GM12878 (cell line): ENCODE results near the gene ZBTB16. TPM values are rescaled to one million over a fixed set of nuclear protein-coding genes. Genes with fewer than 3 reads are reported as not detected.

ENCODE experiments used
- ATAC-seq: fragments of 200-7000 bp; cut with Tn5 transposase; 3 replicates; pipeline ENCODE4 v1.9.1; 2020; ENCODE audit warnings: mild to moderate bottlenecking, moderate library complexity
- BruUV-seq: library from RNA; stranded (reverse); fragments of 400-500 nt; replicated peaks from 2 replicates; lab custom pipeline; 2021; lab: Mats Ljungman, UMichigan
- CTCF ChIA-PET: fragments of 300-600 bp; sonication (Branson Sonifier 250); formaldehyde crosslinking; extraction: SDS; loops from one replicate; lab custom pipeline; 2021; ENCODE audit warnings: inconsistent platforms; lab: Yijun Ruan, JAX
- POLR2A ChIA-PET: fragments of 350-600 bp; formaldehyde crosslinking; extraction: SDS; loops from one replicate; lab custom pipeline; 2021; ENCODE audit warnings: inconsistent platforms; lab: Charles Lee
- RAD21 ChIA-PET: fragments of 300-600 bp; sonication (Branson Sonifier 250); formaldehyde crosslinking; loops from one replicate; lab custom pipeline; 2023; ENCODE audit warnings: antibody characterized with exemption; ENCODE audit not compliant: unreplicated experiment; lab: Charles Lee
- SMC1A ChIA-PET: fragments of 300-600 bp; sonication (Branson Sonifier 250); formaldehyde crosslinking; loops from one replicate; lab custom pipeline; 2023; ENCODE audit not compliant: unreplicated experiment, uncharacterized antibody; lab: Charles Lee
- DNase-seq: peaks from one replicate; pipeline ENCODE4 v3.0.0-alpha.2; 2011; ENCODE audit warnings: low read depth, low spot score
- FAIRE-seq: peaks from 3 replicates; lab custom pipeline; 2011; peaks lifted over from hg19 to GRCh38; lab: Jason Lieb, UNC
- H2AFZ ChIP-seq: 2 replicates; pipeline ENCODE4 v1.6.0; 2011; ENCODE audit warnings: low read depth, low read length, control low read depth; ENCODE audit not compliant: control insufficient read depth
- H3K27ac ChIP-seq: 2 replicates; pipeline ENCODE4 v1.5.1; 2011; ENCODE audit warnings: control low read depth; ENCODE audit not compliant: control insufficient read depth, insufficient read depth
- H3K27me3 ChIP-seq, 2 experiments: replicated peaks in 1 of 2; 2 replicates each; pipeline versions ENCODE4 v1.6.0 to v1.6.1; 2011; ENCODE audit warnings: low read length in 1 of 2; ENCODE audit not compliant: control insufficient read depth in 2 of 2, insufficient read depth in 2 of 2
- H3K36me3 ChIP-seq, 2 experiments: 2 replicates each; pipeline ENCODE4 v1.5.1; 2011; ENCODE audit warnings: low read length in 1 of 2; ENCODE audit not compliant: control insufficient read depth in 2 of 2, insufficient read depth in 2 of 2
- H3K4me1 ChIP-seq: 2 replicates; pipeline ENCODE4 v1.6.1; 2011; ENCODE audit warnings: mild to moderate bottlenecking, low read length, moderate library complexity, mixed read lengths; ENCODE audit not compliant: control insufficient read depth, insufficient read depth
- H3K4me2 ChIP-seq: 2 replicates; pipeline ENCODE4 v1.6.0; 2011; ENCODE audit warnings: control low read depth; ENCODE audit not compliant: control insufficient read depth, insufficient read depth
- H3K4me3 ChIP-seq: fragments of 200-600 bp; sonication (generic); 2 replicates; pipeline ENCODE4 v1.5.1; 2016
- H3K79me2 ChIP-seq: 2 replicates; pipeline ENCODE4 v1.6.0; 2011; ENCODE audit warnings: low read length; ENCODE audit not compliant: control insufficient read depth, insufficient read depth
- H3K9ac ChIP-seq: 2 replicates; pipeline ENCODE4 v1.8.0; 2011; ENCODE audit warnings: low read length, control low read depth, mixed read lengths; ENCODE audit not compliant: control insufficient read depth, insufficient read depth
- H3K9me3 ChIP-seq: replicated peaks from 3 replicates; pipeline ENCODE4 v1.5.1; 2011; ENCODE audit warnings: mild to moderate bottlenecking, low read length; ENCODE audit not compliant: control insufficient read depth, insufficient read depth
- H4K20me1 ChIP-seq: 2 replicates; pipeline ENCODE4 v1.6.0; 2011; ENCODE audit not compliant: control insufficient read depth, insufficient read depth
- ATF2 ChIP-seq: IDR thresholded peaks from 2 replicates; pipeline ENCODE4 v1.6.1; 2012; ENCODE audit warnings: low read length, inconsistent platforms
- ATF7 ChIP-seq: fragments of 450-650 bp; IDR thresholded peaks from 2 replicates; pipeline ENCODE4 v1.6.1; 2016; ENCODE audit warnings: low read depth, mild to moderate bottlenecking
- GABPA ChIP-seq: IDR thresholded peaks from 2 replicates; pipeline ENCODE4 v1.6.1; 2014; ENCODE audit warnings: antibody characterized with exemption, low read depth, mild to moderate bottlenecking, inconsistent platforms
- MXI1 ChIP-seq: fragments of 150-350 bp; IDR thresholded peaks from 2 replicates; pipeline ENCODE4 v1.6.1; 2011; ENCODE audit warnings: low read depth, mild to moderate bottlenecking, inconsistent platforms, low read length, improper control_type of control experiment
- NBN ChIP-seq: fragments of 450-650 bp; IDR thresholded peaks from 2 replicates; pipeline ENCODE4 v1.6.1; 2016
- NFXL1 ChIP-seq: fragments of 450-650 bp; IDR thresholded peaks from 2 replicates; pipeline ENCODE4 v1.6.1; 2017; ENCODE audit warnings: antibody characterized with exemption, mild to moderate bottlenecking, borderline replicate concordance
- NFYA ChIP-seq: IDR thresholded peaks from 2 replicates; pipeline ENCODE4 v1.6.1; 2011; ENCODE audit warnings: low read depth, mild to moderate bottlenecking, low read length, improper control_type of control experiment, borderline replicate concordance
- RBBP5 ChIP-seq: fragments of 200-600 bp; sonication (generic); conservative IDR thresholded peaks from 2 replicates; pipeline ENCODE4 v1.6.1; 2016
- SP1 ChIP-seq: IDR thresholded peaks from one replicate; pipeline ENCODE4 v1.6.1; 2011; ENCODE audit warnings: low read depth, low read length
- STAT1 ChIP-seq: fragments of 450-650 bp; conservative IDR thresholded peaks from 2 replicates; pipeline ENCODE4 v1.6.1; 2014; ENCODE audit warnings: antibody characterized with exemption, mild to moderate bottlenecking
- ZBED1 ChIP-seq: IDR thresholded peaks from 2 replicates; pipeline ENCODE4 v1.6.1; 2016; ENCODE audit warnings: borderline replicate concordance
- ZBTB33 ChIP-seq: fragments of 450-650 bp; IDR thresholded peaks from 2 replicates; pipeline ENCODE4 v1.6.1; 2017; ENCODE audit warnings: mild to moderate bottlenecking
- ZNF24 ChIP-seq: fragments of 450-650 bp; IDR thresholded peaks from 2 replicates; pipeline ENCODE4 v1.6.1; 2017; ENCODE audit warnings: antibody characterized with exemption, mild to moderate bottlenecking
- WGBS: methylation state at CpG from one replicate; pipeline ENCODE4 v1.1.6; 2016; ENCODE audit warnings: low lambda C conversion rate; ENCODE audit not compliant: insufficient replicate concordance, insufficient coverage; ENCODE audit errors: missing lambda C conversion rate; 5-methylcytosine and 5-hydroxymethylcytosine counted together
- in situ Hi-C: fragments of 300-500 bp; cut with MboI; formaldehyde crosslinking; loops from 9 replicates; pipeline ENCODE4 v1.14.3; 2018; ENCODE audit warnings: mixed read lengths
- intact Hi-C: fragments of 100-400 bp; cut with micrococcal nuclease; formaldehyde crosslinking; loops from one replicate; pipeline ENCODE4 v1.14.2; 2022; ENCODE audit not compliant: unreplicated experiment
- polyA plus RNA-seq, 11 experiments: library from polyadenylated mRNA; depleted of rRNA in 4 of 11; unstranded in 6 of 11; stranded (reverse) in 5 of 11; fragments of >200 nt; fragmentation: Nextera tagmentation in 4 of 11; fragmentation: Illumina TruSeq in 1 of 11; extraction: Ambion mirVana in 4 of 11; extraction: Trizol in 1 of 11; gene quantifications; 1 replicate in 1 of 11; 2 replicates in 10 of 11; pipeline versions ENCODE4 v1.2.1 to v1.2.3, GENCODE V29; 2011 to 2016; ENCODE audit warnings: inconsistent platforms in 2 of 11, missing spikeins in 2 of 11, low read depth in 1 of 11
- total RNA-seq, 4 experiments: library from RNA; depleted of rRNA in 3 of 4; stranded (reverse); fragments of >200 nt in 3 of 4; fragmentation: Illumina TruSeq in 1 of 4; extraction: Trizol in 1 of 4; gene quantifications; 2 replicates each; pipeline versions ENCODE4 v1.2.1 to v1.2.3, GENCODE V29; 2013 to 2021

Gene ZBTB16
- total and polyA plus RNA-seq, 10 of the 15 experiments (the other 5 are each of a cell fraction or from before 2014, with no cell fraction given) = 0.38 TPM; not detected in 9

DNA sequence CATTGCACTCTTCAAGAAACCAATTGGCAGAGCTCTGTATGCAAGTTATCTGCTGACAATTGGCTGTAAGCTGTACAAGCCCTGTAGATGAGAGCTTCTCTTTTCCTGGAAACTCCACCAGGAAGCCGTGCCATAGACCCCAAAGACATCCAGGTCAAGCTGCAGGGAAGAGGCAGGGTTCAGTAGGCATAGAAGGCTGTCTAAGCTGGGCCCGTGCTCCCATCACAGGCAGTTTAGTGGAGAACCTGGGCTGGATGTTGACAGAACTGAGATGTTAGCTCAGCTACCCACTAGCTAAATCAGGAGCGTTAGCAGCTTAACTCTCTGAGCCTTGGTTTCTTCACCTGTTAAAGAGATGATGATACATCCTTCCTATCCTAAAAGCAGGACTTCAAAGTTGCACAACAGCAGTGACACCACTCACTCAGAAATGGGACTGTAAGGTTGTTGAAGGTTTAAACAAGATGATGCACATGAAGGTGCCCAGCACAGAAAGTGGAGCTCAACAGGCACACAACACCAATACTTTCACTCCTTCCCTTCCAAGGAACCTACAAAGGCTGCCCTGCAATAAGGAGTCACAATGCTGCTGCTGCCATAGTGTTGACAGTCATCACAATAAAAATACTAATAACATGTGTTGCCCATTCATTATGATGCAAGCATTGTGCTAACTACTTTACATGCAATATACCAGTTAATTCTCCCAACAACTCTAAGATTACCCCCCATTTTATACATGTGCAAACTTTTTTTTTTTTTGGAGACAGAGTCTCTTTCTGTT is 115.4 kb downstream of the ZBTB16 start:
- ATAC-seq (no peak), FAIRE-seq (no peak), DNase-seq (no peak)
- Histone ChIP-seq H3K4me1 (no peaks in the 10 kb centered on the region), H3K27me3 (peaks cover 0 to 4% of the 10 kb centered on the region in 2 experiments; a peak in 1 of 4 replicates), H3K4me2 (no peak overlapping the region), H3K79me2 (no peaks in the 10 kb centered on the region), H4K20me1 (no peaks in the 10 kb centered on the region), H3K27ac (no peak overlapping the region), H3K9ac (no peak overlapping the region), H3K9me3 (no peaks in the 10 kb centered on the region), H2AFZ (no peak overlapping the region), H3K36me3 (no peaks in the 10 kb centered on the region), H3K4me3 (no peak overlapping the region)
- CTCF ChIA-PET = no interaction called here
- 10% methylated on average over 3 of the region's 3 CpGs for WGBS
- intact Hi-C loops = no loop called here
- POLR2A ChIA-PET = interaction anchor here (0.6 kb wide), 1 partner anchor 409 kb away, joined by 4 read pairs; no protein-coding TSS in a partner anchor
- RAD21 ChIA-PET = no interaction called here
- BruUV-seq = no TSS peak
- in situ Hi-C loops = no loop called here
- no peak for TF ChIP-seq STAT1
- no peak for TF ChIP-seq ZBED1
- TF ChIP-seq NFYA = no peak
- TF ChIP-seq NFXL1 = no peak
- no peak for TF ChIP-seq RBBP5
- TF ChIP-seq ZBTB33 = no peak
- TF ChIP-seq ATF2 = no peak
- TF ChIP-seq ATF7 = no peak
- no peak for TF ChIP-seq ZNF24
- TF ChIP-seq NBN = no peak
- TF ChIP-seq GABPA = no peak
- TF ChIP-seq MXI1 = no peak
- TF ChIP-seq SP1 = no peak
- SMC1A ChIA-PET = no interaction called here
